ENCODE measurements around the gene CD74. TPM values are rescaled to one million over a fixed set of nuclear protein-coding genes. Genes with fewer than 3 reads are reported as not detected.

The CD74 gene
- total and polyA plus RNA-seq, 10 of the 15 experiments (the other 5 are each of a cell fraction or from before 2014, with no cell fraction given) = 1,387 to 11,063 (median 3,922) TPM

GRCh38 chr5:150401376-150402228 is 11.1 kb downstream of the CD74 start (continued):
- TF ChIP-seq ZBED1 (IDR thresholded peaks at IDR 0.05; ENCODE audit: borderline replicate concordance) (peak; percentile 68; the same call in 1 of the 2 replicates), CHD4 (IDR thresholded peaks at IDR 0.05) (no peak), E2F4 (IDR thresholded peaks at IDR 0.05; ENCODE audit: low read depth, low read length) (no peak), DPF2 (IDR thresholded peaks at IDR 0.05) (no peak), IRF4 (IDR thresholded peaks at IDR 0.05; ENCODE audit: low read depth, low read length) (peak; percentile 40; the same call in 1 of the 2 replicates), ASH2L (IDR thresholded peaks at IDR 0.05; ENCODE audit: borderline replicate concordance, low read depth) (no peak), YY1 (IDR thresholded peaks at IDR 0.05; ENCODE audit: low read depth, low read length) (peak; percentile 41; the same call in 1 of the 2 replicates), SUZ12 (IDR thresholded peaks at IDR 0.05; ENCODE audit: unreplicated experiment) (no peak), FOS (IDR thresholded peaks at IDR 0.05; ENCODE audit: borderline replicate concordance, extremely low read depth, insufficient read length) (no peak), IRF3 (IDR thresholded peaks at IDR 0.05) (no peak), RCOR1 (conservative IDR thresholded peaks at IDR 0.05; ENCODE audit: low read depth, low read length) (no peak), MEF2A (IDR thresholded peaks at IDR 0.05; ENCODE audit: insufficient read depth, low read depth, low read length) (no peak), POU2F2 (IDR thresholded peaks at IDR 0.05; ENCODE audit: borderline replicate concordance, low read depth, low read length) (peak; percentile 58; the same call in 2 of the 3 replicates), JUND (IDR thresholded peaks at IDR 0.05; ENCODE audit: low read depth, low read length) (no peak), KAT2A (conservative IDR thresholded peaks at IDR 0.05; ENCODE audit: control insufficient read depth, low read depth, low read length) (no peak), RAD51 (IDR thresholded peaks at IDR 0.05) (no peak), EED (IDR thresholded peaks at IDR 0.05; ENCODE audit: low read depth) (peak; percentile 42; the same call in 1 of the 2 replicates), HDGF (IDR thresholded peaks at IDR 0.05) (0 out of 2 replicates have a peak, but pooled peaks have one; percentile 29), REST (IDR thresholded peaks at IDR 0.05; ENCODE audit: low read depth, low read length) (no peak), NR2F1 (conservative IDR thresholded peaks at IDR 0.05) (no peak), PKNOX1 (IDR thresholded peaks at IDR 0.05) (no peak), SUPT20H (IDR thresholded peaks at IDR 0.05; ENCODE audit: borderline replicate concordance, control insufficient read depth, low read depth, low read length) (no peak), GABPA (IDR thresholded peaks at IDR 0.05; ENCODE audit: low read depth) (no peak), NR2C2 (IDR thresholded peaks at IDR 0.05; ENCODE audit: borderline replicate concordance, control insufficient read depth, insufficient read length, low read depth) (no peak), POLR2A (IDR thresholded peaks at IDR 0.05; ENCODE audit: low read depth, low read length) (peak; percentile 80), BMI1 (IDR thresholded peaks at IDR 0.05; ENCODE audit: borderline replicate concordance) (0 out of 2 replicates have a peak, but pooled peaks have one; percentile 2)

Measured in GM12878 (cell line).